Endothelial cell of hepatic sinusoid (primary cell): Measurements from ENCODE around the gene PNPLA7.
"Not testable (repeated sequence)": the region's sequence is repeated elsewhere in the genome, so short reads cannot be mapped to it uniquely, and the experiment has no call there.

Source experiments
- in situ Hi-C: cut with HindIII; loops from 2 replicates; pipeline ENCODE4 v1.10.0; 2017; ENCODE audit warnings: low sequenced_read_pairs

Gene PNPLA7

DNA sequence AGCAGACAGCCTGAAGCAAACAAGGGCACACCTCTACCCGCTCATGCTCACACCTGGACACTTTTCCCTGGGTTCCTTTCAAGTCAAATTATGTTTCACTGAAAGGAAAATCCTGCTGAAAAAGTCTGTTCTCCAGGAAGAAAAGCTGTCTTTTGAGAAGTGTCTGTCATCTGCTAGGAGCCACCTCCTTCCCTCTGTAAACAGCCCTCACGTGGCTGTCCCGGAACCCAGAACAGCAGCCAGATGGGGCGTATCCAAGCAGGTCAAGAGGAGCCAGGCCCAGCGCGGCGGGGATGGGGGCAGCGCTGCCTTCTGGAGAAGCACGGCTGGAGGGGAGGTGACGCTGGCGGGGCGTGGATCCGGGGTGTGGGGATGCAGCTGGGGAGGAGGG is at the start of gene PNPLA7:
PNPLA7 (minus strand) TSS at position 172 of the 391 bp plus-strand sequence. CDS start 205 bp downstream, outside the sequence.
- in situ Hi-C loops: no loop called here

GRCh38 chr9:137598943-137599342 is 48.7 kb upstream of the PNPLA7 start:
- in situ Hi-C loops: no loop called here

DNA sequence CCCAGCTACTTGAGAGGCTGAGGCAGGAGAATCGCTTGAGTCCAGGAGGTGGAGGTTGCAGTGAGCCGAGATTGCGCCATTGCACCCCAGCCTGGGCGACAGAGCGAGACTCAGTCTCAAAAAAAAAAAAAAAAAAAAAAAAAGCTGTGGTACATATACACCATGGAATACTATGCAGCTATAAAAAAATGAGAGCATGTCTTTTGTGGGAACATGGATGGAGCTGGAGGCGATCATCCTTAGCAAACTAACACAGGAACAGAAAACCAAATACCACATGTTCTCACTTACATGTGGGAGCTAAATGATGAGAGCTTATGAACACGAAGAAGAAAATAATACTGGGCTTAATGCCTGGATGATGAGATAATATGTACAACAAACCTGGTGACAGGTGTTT is 46.4 kb upstream of the PNPLA7 start:
- in situ Hi-C loops: not testable (repeated sequence)

- in situ Hi-C loops: no loop called here
These were observed 43.0 kb upstream of the PNPLA7 start for GRCh38 chr9:137593176-137593575.

- in situ Hi-C loops: no loop called here
These were observed 42.6 kb upstream of the PNPLA7 start for GRCh38 chr9:137592767-137593166.

GRCh38 chr9:137590469-137591383 is 40.5 kb upstream of the PNPLA7 start, which contains the start of gene ZMYND19:
Gene ZMYND19, minus strand, starts transcription at chr9:137590512. Its CDS starts 249 bp downstream, at chr9:137590263.
- in situ Hi-C loops: no loop called here

- in situ Hi-C loops: no loop called here
These were observed 39.9 kb upstream of the PNPLA7 start for GRCh38 chr9:137590123-137590468.

GRCh38 chr9:137589441-137590122 is 39.4 kb upstream of the PNPLA7 start:
- in situ Hi-C loops: no loop called here

- in situ Hi-C loops: no loop called here
These were observed 38.7 kb upstream of the PNPLA7 start for GRCh38 chr9:137588891-137589290.

GRCh38 chr9:137588311-137588710 is 38.1 kb upstream of the PNPLA7 start:
- in situ Hi-C loops: no loop called here

- in situ Hi-C loops: no loop called here
These were observed 36.7 kb upstream of the PNPLA7 start for GRCh38 chr9:137586854-137587253.

DNA sequence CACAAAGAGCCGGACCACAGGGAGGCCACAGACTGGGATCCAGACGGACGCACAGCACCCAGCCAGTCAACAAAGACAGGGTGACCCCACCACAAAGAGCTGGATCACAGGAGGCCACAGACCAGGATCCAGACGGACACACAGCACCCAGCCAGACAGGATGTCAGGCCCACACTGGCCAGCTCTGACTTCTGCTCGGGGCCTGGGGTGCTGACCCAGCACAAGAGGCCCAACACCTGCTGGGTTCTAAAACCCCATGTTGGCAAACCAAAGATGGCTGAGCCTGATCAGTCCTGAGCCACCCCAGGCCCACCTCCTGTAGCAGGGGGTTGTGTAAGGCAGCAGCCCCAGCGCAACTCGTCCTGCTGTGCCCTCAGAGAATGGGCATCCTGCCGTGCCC is 33.8 kb upstream of the PNPLA7 start:
- in situ Hi-C loops: loop anchor here (5.0 kb wide), 2 partner anchors 48 to 88 kb away; no protein-coding TSS in a partner anchor

DNA sequence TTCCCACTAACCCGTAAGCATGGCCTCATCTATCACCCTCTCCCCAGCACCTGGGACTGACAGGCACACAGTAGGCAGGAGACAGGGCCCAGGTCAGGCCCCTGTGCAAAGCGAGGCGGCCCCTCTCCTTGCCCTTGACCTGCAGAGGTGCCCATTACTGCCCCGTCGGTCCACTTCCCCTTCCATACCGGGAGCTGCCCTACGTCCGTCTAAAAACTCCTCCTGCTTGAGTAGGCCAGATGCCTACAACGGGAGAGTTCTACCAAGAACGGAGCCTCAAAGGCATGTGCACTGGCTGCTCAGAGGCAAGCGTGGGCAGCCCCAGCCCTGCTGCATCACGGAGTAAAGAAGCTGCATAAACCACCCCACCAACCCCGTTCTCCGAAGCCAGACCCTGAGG is 33.1 kb upstream of the PNPLA7 start:
- in situ Hi-C loops: loop anchor here (5.0 kb wide), 2 partner anchors 49 to 89 kb away; no protein-coding TSS in a partner anchor

DNA sequence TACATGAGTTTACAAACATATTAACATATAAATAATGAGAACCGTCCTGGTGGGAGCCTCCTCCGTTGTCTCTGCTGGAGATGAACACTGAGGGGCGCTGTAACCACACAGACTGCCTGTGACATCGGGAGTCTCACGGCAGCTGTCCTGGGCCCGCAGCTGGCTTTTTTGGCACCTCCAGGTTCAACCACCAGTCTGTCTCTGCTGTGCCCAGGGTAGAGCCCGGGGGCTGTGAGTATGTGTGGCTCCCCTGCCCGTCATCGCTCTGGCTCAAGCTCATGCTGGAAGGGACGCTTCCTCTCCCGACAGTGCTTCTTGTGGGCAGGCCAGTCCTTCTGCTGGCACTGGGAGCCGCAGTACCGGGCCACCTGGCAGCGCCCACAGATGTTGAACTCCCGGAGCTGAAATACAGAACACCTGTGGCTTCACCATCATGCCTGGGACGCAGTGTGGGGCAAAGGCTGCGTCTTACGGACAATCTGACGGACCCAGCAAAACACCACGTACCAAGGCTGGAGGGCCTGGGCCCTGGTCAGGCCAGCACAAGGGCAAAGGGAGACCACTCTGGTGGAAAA is 32.2 kb upstream of the PNPLA7 start:
- in situ Hi-C loops: loop anchor here (5.0 kb wide), 2 partner anchors 50 to 90 kb away; no protein-coding TSS in a partner anchor

GRCh38 chr9:137581361-137582285 is 31.4 kb upstream of the PNPLA7 start:
- in situ Hi-C loops: loop anchor here (5.0 kb wide), 2 partner anchors 51 to 91 kb away; no protein-coding TSS in a partner anchor

DNA sequence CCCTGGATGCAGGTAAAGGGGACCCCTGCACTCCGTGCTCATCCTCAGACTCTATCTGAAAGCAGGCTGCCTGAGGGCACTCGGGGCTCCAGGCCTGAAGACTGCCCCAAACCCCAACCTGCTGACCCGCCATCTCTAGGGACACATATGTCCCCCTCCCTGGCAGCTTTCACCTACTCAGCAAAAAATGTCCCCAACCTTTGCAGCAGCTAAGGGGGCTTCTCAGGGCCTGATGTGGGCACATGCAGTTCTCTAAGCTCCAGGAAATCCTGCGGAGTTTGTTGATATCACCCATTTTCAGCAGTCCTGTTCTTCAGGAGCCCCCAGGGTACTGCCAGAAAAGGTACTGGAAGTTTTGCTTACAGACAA is 30.7 kb upstream of the PNPLA7 start:
- in situ Hi-C loops: loop anchor here (5.0 kb wide), 2 partner anchors 51 to 91 kb away; no protein-coding TSS in a partner anchor

GRCh38 chr9:137580209-137580953 is 30.2 kb upstream of the PNPLA7 start:
- in situ Hi-C loops: loop anchor here (5.0 kb wide), 2 partner anchors 52 to 92 kb away; no protein-coding TSS in a partner anchor

DNA sequence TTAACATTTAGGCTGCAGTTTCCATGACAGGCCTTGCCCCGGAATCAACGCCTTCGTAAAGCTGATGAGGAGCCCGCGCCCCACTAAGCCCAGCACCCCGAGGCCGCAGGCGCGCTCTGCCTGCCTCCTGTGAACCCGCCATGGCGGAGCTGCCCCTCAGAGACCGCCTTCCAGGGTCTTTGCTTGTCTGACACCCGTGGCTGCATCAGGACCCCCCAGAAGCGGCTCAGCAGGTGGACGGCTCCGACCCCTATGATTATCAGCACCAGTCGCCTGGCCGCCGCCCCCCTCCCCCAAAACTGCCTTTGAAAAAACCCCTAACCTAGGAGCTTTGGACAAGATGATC is 29.0 kb upstream of the PNPLA7 start:
- in situ Hi-C loops: no loop called here

- in situ Hi-C loops: no loop called here
These were observed 28.5 kb upstream of the PNPLA7 start, which contains the start of gene DPH7 for GRCh38 chr9:137578518-137579258. Gene DPH7, minus strand, starts transcription at chr9:137578925. Its CDS starts 148 bp downstream, at chr9:137578777.
